HG03565 (cell line): ENCODE results near the gene ODAD2.
"Not testable (repeated sequence)": the region's sequence is repeated elsewhere in the genome, so short reads cannot be mapped to it uniquely, and the experiment has no call there.

Experiments
- ATAC-seq: cut with Tn5 transposase; IDR thresholded peaks from one replicate; pipeline ENCODE4 v1.9.1; 2021; ENCODE audit warnings: mild to moderate bottlenecking, moderate library complexity; ENCODE audit not compliant: unreplicated experiment

The ODAD2 gene, protein sequence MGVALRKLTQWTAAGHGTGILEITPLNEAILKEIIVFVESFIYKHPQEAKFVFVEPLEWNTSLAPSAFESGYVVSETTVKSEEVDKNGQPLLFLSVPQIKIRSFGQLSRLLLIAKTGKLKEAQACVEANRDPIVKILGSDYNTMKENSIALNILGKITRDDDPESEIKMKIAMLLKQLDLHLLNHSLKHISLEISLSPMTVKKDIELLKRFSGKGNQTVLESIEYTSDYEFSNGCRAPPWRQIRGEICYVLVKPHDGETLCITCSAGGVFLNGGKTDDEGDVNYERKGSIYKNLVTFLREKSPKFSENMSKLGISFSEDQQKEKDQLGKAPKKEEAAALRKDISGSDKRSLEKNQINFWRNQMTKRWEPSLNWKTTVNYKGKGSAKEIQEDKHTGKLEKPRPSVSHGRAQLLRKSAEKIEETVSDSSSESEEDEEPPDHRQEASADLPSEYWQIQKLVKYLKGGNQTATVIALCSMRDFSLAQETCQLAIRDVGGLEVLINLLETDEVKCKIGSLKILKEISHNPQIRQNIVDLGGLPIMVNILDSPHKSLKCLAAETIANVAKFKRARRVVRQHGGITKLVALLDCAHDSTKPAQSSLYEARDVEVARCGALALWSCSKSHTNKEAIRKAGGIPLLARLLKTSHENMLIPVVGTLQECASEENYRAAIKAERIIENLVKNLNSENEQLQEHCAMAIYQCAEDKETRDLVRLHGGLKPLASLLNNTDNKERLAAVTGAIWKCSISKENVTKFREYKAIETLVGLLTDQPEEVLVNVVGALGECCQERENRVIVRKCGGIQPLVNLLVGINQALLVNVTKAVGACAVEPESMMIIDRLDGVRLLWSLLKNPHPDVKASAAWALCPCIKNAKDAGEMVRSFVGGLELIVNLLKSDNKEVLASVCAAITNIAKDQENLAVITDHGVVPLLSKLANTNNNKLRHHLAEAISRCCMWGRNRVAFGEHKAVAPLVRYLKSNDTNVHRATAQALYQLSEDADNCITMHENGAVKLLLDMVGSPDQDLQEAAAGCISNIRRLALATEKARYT

GRCh38 chr10:27998954-27999275 lies at the start of gene ODAD2:
ODAD2 (minus strand) TSS chr10:27999079; CDS start chr10:27995142, 3,937 bp downstream.
- no peak for ATAC-seq

- ATAC-seq, result no peak
Measured at GRCh38 chr10:28047061-28047460, 48.2 kb upstream of the ODAD2 start.

- no peak for ATAC-seq
Measured at GRCh38 chr10:28046579-28046978, 47.7 kb upstream of the ODAD2 start.

- no peak for ATAC-seq
Measured at GRCh38 chr10:28043941-28044340, 45.1 kb upstream of the ODAD2 start.

GRCh38 chr10:28036587-28036986 lies 37.7 kb upstream of the ODAD2 start:
- ATAC-seq, result no peak

DNA sequence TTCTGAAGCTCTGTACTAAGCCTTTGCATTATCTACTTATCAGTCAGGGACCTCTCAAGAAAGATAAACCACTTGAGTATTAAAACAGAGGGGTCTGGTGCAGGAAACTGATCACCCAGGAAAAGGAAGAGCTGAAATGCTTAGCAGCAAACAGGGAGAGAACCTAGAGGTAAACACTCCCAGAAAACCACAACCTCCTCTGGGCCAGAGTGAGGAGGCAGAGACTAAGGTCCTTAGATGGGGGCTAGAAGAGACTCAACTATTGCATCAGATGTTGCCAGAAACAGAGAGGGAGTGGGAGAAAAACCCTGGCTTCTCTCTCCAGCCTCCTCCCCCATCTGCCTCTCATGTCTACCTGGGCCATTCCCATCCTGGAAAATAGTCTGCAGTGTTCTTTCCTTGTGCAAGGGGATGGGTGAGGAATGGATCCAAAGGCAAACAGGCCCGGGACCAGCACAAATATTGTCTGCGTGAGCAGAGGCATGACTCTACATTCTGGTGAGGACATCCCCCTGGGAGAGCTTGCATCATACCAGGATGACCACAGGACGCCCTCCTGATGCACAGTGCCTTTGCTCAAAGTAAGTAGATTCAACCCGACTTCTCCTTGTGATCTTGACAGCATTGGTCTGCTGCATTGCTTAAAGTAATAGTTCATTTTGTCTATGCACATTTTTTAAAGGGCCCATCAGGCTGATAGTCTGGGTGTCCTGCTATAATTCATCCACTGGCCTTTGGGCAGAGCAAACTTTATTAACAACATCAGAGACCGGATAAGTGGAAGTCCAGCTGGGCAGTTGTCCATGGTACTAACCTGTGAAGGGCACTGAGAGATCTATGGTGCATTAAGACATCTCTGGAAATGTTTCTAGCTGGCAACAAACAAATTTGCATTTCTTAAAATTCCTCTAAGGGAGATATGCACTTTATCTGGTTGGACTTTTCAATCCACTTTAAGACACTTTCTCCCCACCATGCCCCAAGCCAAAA lies 22.4 kb upstream of the ODAD2 start:
- ATAC-seq, result no peak

- ATAC-seq, result no peak
Measured at GRCh38 chr10:28020080-28020860, 21.4 kb upstream of the ODAD2 start.

DNA sequence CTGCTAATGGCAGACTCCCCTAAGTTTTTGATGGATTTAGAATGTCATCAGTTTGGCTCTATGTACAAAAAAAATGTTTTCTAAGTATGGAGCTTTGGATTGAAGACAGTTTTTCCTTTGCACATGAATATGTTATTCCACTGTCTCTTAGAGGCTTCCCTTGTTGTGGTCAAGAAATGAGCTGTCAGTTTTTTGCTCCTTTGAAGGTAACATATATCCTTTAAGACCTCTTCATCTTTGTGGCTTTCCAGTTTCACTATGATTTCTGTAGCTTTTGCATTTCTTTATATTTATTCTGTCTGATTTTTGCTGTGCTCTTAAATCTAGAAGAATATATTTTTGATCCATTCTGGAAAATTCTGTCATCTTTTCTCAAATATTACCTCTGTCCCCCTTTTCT lies 15.8 kb upstream of the ODAD2 start:
- no peak for ATAC-seq

DNA sequence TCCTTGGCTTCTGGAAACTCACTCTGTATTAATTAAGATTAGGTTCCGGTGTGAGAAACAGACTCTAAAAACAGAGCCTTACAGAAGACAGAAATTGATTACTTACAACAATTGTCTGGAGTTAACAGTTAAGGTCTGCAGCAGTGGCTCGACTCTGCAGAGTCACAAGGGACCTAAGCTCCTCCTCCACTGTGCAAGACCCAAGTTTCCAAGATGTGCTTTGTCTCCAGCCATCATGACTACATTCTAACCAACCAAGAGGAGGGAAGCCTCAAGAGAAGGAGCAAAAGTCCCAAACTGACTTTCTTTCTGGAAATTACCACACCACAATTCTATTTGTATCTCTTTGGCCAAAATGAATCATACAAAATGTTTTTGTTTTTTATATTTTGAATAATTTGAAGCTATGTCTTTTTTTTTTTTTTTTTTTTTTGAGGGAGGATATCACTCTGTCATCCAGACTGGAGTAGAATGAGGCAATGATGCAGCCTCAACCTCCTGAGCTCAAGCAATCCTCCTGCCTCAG lies 14.2 kb upstream of the ODAD2 start:
- ATAC-seq, result no peak

DNA sequence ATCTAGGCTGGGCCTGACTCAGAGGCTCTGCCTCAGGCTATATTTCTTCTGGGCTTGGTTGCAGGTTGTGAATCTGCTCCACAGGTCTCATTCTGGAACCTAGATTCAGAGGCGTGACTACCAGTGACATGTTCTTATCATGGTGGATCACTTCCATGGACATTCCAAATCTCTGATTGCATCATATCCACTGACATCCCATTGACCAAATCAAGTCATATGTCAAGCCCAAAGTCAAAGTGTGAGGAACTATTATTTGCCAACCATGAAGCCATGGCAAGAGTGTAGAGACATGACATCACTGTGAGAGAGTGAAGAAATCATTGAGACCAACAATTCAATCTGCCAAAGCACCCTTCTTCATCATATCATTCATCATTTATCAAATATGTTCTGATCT lies 11.9 kb upstream of the ODAD2 start:
- no peak for ATAC-seq

DNA sequence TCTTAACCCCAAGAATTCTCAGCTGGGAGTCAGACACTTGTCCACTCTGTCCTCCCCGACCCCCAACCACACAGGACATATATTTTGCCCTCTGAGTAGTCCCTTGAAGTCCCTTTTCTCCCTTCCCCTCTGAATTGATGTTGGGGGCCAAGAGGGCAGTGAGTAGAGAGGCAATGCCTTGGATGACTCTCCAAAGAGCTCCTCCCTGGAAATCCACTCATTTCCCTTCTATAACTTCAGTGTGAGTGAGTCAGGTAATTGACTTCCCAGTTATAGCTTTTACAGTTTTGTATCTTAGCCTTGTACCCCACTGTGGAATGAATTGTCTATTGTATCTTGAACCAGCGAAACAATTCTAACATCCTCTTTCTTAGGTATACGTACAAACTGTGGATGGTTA lies 9.2 kb upstream of the ODAD2 start:
- ATAC-seq, result no peak

DNA sequence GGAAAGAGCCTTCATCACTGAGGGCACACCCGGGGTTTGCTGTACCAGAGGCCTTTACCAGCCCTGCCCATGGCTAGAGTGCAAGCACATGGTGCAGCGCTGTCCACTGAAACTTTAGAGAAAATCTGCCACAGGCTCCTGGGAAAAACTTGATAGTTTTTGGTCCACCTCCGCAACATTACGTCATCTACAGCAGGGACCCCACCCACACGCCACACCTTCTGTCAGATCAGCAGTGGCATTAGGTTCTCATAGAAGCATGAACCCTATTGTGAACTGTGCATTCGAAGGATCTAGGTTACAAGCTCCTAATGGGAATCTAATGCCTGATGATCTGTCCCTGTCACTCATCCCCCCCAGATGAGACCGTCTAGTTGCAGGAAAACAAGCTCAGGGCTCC lies 2.5 kb upstream of the ODAD2 start:
- ATAC-seq, result no peak

GRCh38 chr10:27998178-27998953 lies 513 bp downstream of the ODAD2 start:
- ATAC-seq, result no peak

GRCh38 chr10:27997865-27998177 lies 1.1 kb downstream of the ODAD2 start:
- no peak for ATAC-seq

GRCh38 chr10:27995311-27995710 lies 3.6 kb downstream of the ODAD2 start:
- no peak for ATAC-seq

GRCh38 chr10:27989357-27989756 lies 9.5 kb downstream of the ODAD2 start:
- not testable (repeated sequence) for ATAC-seq

GRCh38 chr10:27986821-27987220 lies 12.1 kb downstream of the ODAD2 start:
- no peak for ATAC-seq

DNA sequence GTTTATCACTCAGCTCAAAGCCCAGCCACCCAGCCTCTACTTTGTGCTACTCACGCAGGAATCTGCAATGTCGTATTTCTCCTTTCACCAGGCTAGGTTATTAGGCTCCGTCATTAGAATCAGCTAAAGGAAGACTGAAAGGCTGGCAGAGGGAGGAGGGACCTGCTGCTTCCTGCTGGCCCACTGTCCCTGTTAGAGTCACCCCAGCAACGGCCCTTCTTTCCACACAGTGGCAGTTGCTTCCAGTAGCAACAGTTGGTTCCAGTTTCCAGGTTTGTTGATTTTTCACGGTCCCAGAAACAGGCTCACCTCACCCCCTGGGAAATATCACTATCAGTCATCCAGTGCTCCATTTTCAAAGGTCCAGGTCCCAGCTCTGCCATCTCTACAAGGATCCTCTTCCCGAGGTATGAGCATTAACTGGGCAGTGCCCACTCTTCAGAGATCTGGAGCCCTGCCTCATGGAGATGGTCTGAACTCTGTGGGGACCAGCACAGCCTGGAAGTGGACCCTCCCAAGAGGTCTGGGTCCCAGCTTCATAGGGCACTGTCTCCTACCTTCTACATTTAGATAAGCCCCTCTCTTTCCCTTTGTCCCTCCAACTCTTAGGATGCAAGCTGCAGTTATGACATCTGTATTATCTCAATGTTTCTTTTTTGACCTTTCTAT lies 15.9 kb downstream of the ODAD2 start:
- no peak for ATAC-seq
